Type B pancreatic cell (in vitro differentiated cells): ENCODE measurements around the gene MEGF6. TPM values are rescaled to one million over a fixed set of nuclear protein-coding genes. Genes with fewer than 3 reads are reported as not detected.

Experiments used
- DNase-seq: peaks from one replicate; pipeline ENCODE4 v3.0.0; 2021; ENCODE audit warnings: mixed read lengths; ENCODE audit not compliant: unreplicated experiment; ENCODE audit errors: extremely low spot score
- H3K27ac Mint-ChIP-seq: 2 replicates; pipeline ENCODE4 v1.8.0; 2021; ENCODE audit warnings: mild to moderate bottlenecking, mixed read lengths
- H3K27me3 Mint-ChIP-seq: 2 replicates; pipeline ENCODE4 v1.8.0; 2021; ENCODE audit warnings: mixed read lengths
- H3K36me3 Mint-ChIP-seq: 2 replicates; pipeline ENCODE4 v1.8.0; 2021; ENCODE audit warnings: mixed read lengths
- H3K4me1 Mint-ChIP-seq: one replicate; pipeline ENCODE4 v1.8.0; 2021; ENCODE audit warnings: mixed read lengths; ENCODE audit not compliant: unreplicated experiment
- H3K4me3 Mint-ChIP-seq: 2 replicates; pipeline ENCODE4 v1.8.0; 2021; ENCODE audit warnings: mild to moderate bottlenecking, mixed read lengths
- H3K9me3 Mint-ChIP-seq: 2 replicates; pipeline ENCODE4 v1.8.0; 2021; ENCODE audit warnings: mixed read lengths
- total RNA-seq: library from RNA; stranded (reverse); gene quantifications from 2 replicates; pipeline ENCODE4 v1.2.1, GENCODE V29; 2021; ENCODE audit warnings: low replicate concordance
- TF ChIP-seq, protein P1 (sequence below): fragments of 200-600 bp; sonication (generic); conservative IDR thresholded peaks from 2 replicates; pipeline ENCODE4 v1.5.0; 2021; ENCODE audit warnings: antibody characterized with exemption, mild to moderate bottlenecking

The MEGF6 gene
- total RNA-seq, 1 donor from 2014 or later = 61.7 TPM

DNA sequence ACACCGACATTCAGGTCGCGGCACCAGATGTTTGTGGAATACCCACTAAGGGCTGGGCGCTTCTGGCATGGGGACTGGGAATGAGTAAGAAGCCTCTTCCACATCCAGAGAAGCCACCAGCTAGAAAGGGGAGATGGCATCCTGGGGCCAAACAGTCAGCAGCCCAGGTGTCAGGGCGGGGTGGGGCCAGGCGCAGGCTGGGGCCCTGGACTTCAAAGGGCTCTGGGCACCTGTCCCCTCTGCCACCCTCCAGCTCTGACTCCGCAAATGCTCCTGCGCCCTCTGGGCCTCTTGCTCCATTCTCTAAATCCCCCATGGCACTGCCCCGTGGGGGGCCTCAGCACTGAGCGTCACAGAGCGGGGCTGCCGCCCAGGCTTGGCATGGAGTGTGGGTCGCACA is 70.4 kb downstream of the MEGF6 start:
- H3K4me1 Mint-ChIP-seq = peaks cover 7% of the 10 kb centered on the region
- DNase-seq = no peak
- TF ChIP-seq, protein P1, sequence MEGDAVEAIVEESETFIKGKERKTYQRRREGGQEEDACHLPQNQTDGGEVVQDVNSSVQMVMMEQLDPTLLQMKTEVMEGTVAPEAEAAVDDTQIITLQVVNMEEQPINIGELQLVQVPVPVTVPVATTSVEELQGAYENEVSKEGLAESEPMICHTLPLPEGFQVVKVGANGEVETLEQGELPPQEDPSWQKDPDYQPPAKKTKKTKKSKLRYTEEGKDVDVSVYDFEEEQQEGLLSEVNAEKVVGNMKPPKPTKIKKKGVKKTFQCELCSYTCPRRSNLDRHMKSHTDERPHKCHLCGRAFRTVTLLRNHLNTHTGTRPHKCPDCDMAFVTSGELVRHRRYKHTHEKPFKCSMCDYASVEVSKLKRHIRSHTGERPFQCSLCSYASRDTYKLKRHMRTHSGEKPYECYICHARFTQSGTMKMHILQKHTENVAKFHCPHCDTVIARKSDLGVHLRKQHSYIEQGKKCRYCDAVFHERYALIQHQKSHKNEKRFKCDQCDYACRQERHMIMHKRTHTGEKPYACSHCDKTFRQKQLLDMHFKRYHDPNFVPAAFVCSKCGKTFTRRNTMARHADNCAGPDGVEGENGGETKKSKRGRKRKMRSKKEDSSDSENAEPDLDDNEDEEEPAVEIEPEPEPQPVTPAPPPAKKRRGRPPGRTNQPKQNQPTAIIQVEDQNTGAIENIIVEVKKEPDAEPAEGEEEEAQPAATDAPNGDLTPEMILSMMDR = no peak
- no peaks in the 10 kb centered on the region for H3K9me3 Mint-ChIP-seq
- H3K36me3 Mint-ChIP-seq = no peaks in the 10 kb centered on the region
- H3K27me3 Mint-ChIP-seq = no peaks in the 10 kb centered on the region
- H3K4me3 Mint-ChIP-seq = no peak overlapping the region
- no peak overlapping the region for H3K27ac Mint-ChIP-seq

DNA sequence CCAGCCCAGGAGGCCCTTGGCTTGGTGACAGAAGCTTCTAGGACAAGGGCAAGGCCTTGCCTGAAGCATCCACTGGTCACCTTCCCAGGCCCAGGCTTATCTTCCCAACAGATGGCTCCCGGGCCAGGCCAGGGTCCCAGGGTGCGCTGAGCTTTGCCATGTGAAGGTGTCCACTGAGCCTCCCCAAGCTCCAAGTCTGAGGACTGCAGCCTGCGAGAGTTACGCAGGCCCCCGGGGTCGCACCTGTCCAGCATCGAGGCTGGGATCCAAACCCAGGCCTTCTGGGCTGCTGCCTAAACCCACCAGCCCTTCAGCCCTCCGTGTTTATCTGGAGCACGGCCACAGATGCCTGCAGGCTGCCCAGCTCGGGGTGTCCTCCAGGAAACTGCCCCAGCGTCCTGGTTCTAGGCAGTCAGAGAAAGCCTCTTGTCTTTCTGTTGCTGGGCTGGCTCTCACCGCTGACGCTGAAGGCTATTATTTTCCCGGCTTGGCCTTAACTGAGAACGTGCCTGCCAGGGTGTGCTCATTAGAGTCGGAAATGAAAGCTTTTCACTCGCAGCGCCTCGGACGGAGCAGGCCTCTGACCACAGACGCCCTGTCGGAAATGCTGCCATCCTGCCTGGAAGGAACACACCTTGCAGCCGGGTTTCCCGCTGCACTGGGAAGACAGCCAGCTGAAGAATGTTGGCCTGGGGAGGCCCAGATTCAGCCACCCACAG is 71.4 kb downstream of the MEGF6 start:
- no peak for DNase-seq
- TF ChIP-seq, protein P1 = no peak
- no peaks in the 10 kb centered on the region for H3K9me3 Mint-ChIP-seq
- no peaks in the 10 kb centered on the region for H3K27me3 Mint-ChIP-seq
- peaks cover 5% of the 10 kb centered on the region for H3K4me1 Mint-ChIP-seq
- no peak overlapping the region for H3K4me3 Mint-ChIP-seq
- no peak overlapping the region for H3K27ac Mint-ChIP-seq
- H3K36me3 Mint-ChIP-seq = no peaks in the 10 kb centered on the region

- Mint-ChIP-seq H3K27me3 (no peaks in the 10 kb centered on the region), H3K9me3 (no peaks in the 10 kb centered on the region), H3K4me1 (peaks cover 5% of the 10 kb centered on the region), H3K4me3 (no peak overlapping the region), H3K36me3 (no peaks in the 10 kb centered on the region), H3K27ac (no peak overlapping the region)
- TF ChIP-seq, protein P1 = no peak
- DNase-seq = no peak
These were observed 73.9 kb downstream of the MEGF6 start for GRCh38 chr1:3537359-3537758.

DNA sequence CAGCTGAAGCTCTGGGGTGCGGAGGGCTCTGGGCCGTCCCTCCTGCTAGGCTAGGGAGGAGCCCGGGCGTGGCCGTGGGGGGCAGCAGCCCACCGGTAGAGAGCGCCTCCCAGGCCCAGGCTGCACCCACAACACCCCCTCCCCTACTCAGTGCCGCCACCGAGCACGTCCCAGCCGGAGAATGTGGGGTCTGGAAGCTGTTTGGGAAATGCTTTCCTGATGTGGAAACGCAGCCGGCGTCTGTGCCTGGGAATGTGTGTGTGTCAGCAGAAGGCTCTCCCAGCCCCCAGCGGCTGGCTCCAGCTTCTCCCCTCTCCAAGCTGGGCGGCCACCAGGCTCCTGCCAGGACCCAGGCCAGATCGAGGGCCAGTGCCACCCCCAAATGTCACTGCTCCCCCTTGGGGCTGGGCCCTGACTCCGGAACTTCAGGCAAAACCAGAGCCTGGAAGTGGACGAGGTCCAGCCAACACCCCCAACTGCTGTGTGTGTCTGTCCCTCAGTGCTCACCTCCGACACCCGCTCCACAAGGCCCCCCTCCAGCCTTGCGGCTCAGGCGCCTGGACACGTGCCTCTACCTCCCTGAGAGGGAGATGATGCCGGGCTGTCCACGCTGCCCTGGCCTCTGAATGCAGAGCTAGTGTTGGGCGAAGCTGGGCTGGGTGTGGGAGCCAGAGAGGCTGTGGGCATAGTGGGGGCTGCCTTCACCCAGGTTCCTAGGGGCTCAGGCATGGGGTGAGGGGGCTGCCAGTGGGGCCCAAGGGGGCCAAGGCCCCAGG is 74.7 kb downstream of the MEGF6 start:
- no peaks in the 10 kb centered on the region for H3K36me3 Mint-ChIP-seq
- H3K4me1 Mint-ChIP-seq = peaks cover 8% of the 10 kb centered on the region
- TF ChIP-seq, protein P1 = no peak
- H3K27ac Mint-ChIP-seq = no peak overlapping the region
- DNase-seq = no peak
- H3K4me3 Mint-ChIP-seq = no peak overlapping the region
- no peaks in the 10 kb centered on the region for H3K9me3 Mint-ChIP-seq
- no peaks in the 10 kb centered on the region for H3K27me3 Mint-ChIP-seq

- no peaks in the 10 kb centered on the region for H3K36me3 Mint-ChIP-seq
These were observed 75.6 kb downstream of the MEGF6 start for GRCh38 chr1:3535732-3536131.

More at GRCh38 chr1:3535732-3536131, 75.6 kb downstream of the MEGF6 start:
- H3K4me3 Mint-ChIP-seq = no peak overlapping the region
- no peak overlapping the region for H3K27ac Mint-ChIP-seq
- H3K27me3 Mint-ChIP-seq = no peaks in the 10 kb centered on the region
- peaks cover 11% of the 10 kb centered on the region for H3K4me1 Mint-ChIP-seq
- DNase-seq = no peak
- TF ChIP-seq, protein P1 = no peak
- no peaks in the 10 kb centered on the region for H3K9me3 Mint-ChIP-seq
